Vagina (tissue), 2 donors: ENCODE data around the gene RFC4. TPM values are rescaled to one million over a fixed set of nuclear protein-coding genes. Genes with fewer than 3 reads are reported as not detected.

ENCODE experiments used
- DNase-seq, 2 donors: peaks; one replicate each; pipeline ENCODE4 v3.0.0-alpha.2; 2017; ENCODE audit errors: extremely low spot score in 2 of 2
- H3K27ac ChIP-seq: fragments of 200-600 bp; sonication (generic); one replicate; pipeline ENCODE4 v1.5.1; 2019
- H3K27me3 ChIP-seq: fragments of 200-600 bp; sonication (generic); one replicate; pipeline ENCODE4 v1.5.1; 2019
- H3K36me3 ChIP-seq, 2 donors: fragments of 200-600 bp; sonication (generic); one replicate each; pipeline ENCODE4 v1.5.1; 2017 to 2019
- H3K4me1 ChIP-seq: fragments of 200-600 bp; sonication (generic); one replicate; pipeline ENCODE4 v1.5.1; 2019
- H3K4me3 ChIP-seq, 2 donors: fragments of 200-600 bp; sonication (generic); 1 replicate in 1 of 2; 2 replicates in 1 of 2; pipeline ENCODE4 v1.5.1; 2016 to 2019
- H3K9me3 ChIP-seq: fragments of 200-600 bp; sonication (generic); one replicate; pipeline ENCODE4 v1.5.1; 2019
- POLR2A ChIP-seq, 2 donors: fragments of 450-650 bp; IDR thresholded peaks; one replicate each; pipeline ENCODE4 v1.6.1; 2017; ENCODE audit warnings: antibody characterized with exemption in 2 of 2, mild to moderate bottlenecking in 2 of 2, moderate library complexity in 2 of 2
- POLR2AphosphoS5 ChIP-seq, 2 donors: sonication (generic); formaldehyde crosslinking; IDR thresholded peaks; one replicate each; pipeline ENCODE4 v1.9.0; 2017; ENCODE audit warnings: antibody characterized with exemption in 2 of 2, mild to moderate bottlenecking in 2 of 2, low read depth in 1 of 2; ENCODE audit not compliant: insufficient read depth in 1 of 2
- intact Hi-C: fragments of 100-400 bp; cut with DNase I; formaldehyde crosslinking; loops from one replicate; pipeline ENCODE4 v1.15.1; 2023
- total RNA-seq: library from RNA; depleted of rRNA; stranded (reverse); fragments of >200 nt; gene quantifications from one replicate; pipeline ENCODE4 v1.2.3, GENCODE V29; 2016
- TF ChIP-seq, protein P1 (sequence below), 3 experiments: fragments of 450-650 bp in 2 of 3; fragments of 200-600 bp in 1 of 3; sonication (generic) in 1 of 3; IDR thresholded peaks; one replicate each; pipeline ENCODE4 v1.5.1; 2017 to 2019; ENCODE audit warnings: antibody characterized with exemption in 3 of 3, mild to moderate bottlenecking in 2 of 3, moderate library complexity in 2 of 3

Gene RFC4
- total RNA-seq, 1 donor from 2014 or later: 8.3 TPM

- no peaks in the 10 kb centered on the region for H3K9me3 ChIP-seq
Measured at GRCh38 chr3:186759231-186759930, 46.9 kb downstream of the RFC4 start.

DNA sequence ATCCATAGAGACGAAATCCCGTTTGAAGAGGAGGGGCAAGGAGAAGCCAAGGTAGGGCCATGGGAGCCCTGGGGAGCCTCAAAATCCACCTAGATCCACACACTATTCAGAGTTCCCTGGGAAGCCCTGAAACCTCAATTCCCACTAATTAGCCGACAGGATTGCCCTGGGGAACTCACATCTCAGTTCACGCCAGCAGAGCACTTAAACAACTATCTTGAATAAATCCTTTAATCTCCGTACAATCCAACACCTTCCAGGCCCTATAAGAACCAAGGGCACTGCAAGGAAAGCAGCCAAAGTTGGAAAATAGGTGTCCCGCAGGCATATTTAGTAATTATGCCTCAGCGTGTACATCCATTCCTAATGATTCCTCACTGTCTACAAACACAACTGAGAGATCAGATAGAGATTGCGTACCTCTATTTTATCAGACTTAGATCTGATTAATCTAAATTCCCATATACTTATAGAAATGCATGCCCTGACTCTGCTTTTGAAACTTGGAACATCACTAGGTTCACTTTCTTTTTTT lies 48.5 kb downstream of the RFC4 start:
- TF ChIP-seq POLR2A (IDR thresholded peaks at IDR 0.05): no peak
- no peaks in the 10 kb centered on the region for H3K36me3 ChIP-seq
- DNase-seq: no peak

More at GRCh38 chr3:186759231-186759930, 46.9 kb downstream of the RFC4 start:
- TF ChIP-seq POLR2A (IDR thresholded peaks at IDR 0.05) (no peak), POLR2AphosphoS5 (IDR thresholded peaks at IDR 0.05; ENCODE audit: insufficient read depth in 1 of 2, low read depth in 1 of 2) (no peak)
- TF ChIP-seq, protein P1, sequence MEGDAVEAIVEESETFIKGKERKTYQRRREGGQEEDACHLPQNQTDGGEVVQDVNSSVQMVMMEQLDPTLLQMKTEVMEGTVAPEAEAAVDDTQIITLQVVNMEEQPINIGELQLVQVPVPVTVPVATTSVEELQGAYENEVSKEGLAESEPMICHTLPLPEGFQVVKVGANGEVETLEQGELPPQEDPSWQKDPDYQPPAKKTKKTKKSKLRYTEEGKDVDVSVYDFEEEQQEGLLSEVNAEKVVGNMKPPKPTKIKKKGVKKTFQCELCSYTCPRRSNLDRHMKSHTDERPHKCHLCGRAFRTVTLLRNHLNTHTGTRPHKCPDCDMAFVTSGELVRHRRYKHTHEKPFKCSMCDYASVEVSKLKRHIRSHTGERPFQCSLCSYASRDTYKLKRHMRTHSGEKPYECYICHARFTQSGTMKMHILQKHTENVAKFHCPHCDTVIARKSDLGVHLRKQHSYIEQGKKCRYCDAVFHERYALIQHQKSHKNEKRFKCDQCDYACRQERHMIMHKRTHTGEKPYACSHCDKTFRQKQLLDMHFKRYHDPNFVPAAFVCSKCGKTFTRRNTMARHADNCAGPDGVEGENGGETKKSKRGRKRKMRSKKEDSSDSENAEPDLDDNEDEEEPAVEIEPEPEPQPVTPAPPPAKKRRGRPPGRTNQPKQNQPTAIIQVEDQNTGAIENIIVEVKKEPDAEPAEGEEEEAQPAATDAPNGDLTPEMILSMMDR (IDR thresholded peaks at IDR 0.05): no peak
- DNase-seq: no peak
- no peak overlapping the region for H3K4me3 ChIP-seq
- intact Hi-C loops: no loop called here
- H3K36me3 ChIP-seq: no peaks in the 10 kb centered on the region
- no peaks in the 10 kb centered on the region for H3K27me3 ChIP-seq
- no peak overlapping the region for H3K27ac ChIP-seq
- H3K4me1 ChIP-seq: no peaks in the 10 kb centered on the region

GRCh38 chr3:186757214-186757613 lies 49.1 kb downstream of the RFC4 start:
- Histone ChIP-seq H3K4me1 (no peaks in the 10 kb centered on the region), H3K4me3 (no peak overlapping the region), H3K9me3 (no peaks in the 10 kb centered on the region), H3K36me3 (no peaks in the 10 kb centered on the region), H3K27ac (no peak overlapping the region), H3K27me3 (no peaks in the 10 kb centered on the region)
- no peak for DNase-seq
- TF ChIP-seq POLR2AphosphoS5 (IDR thresholded peaks at IDR 0.05; ENCODE audit: insufficient read depth in 1 of 2, low read depth in 1 of 2) (no peak), POLR2A (IDR thresholded peaks at IDR 0.05) (no peak)
- TF ChIP-seq, protein P1 (IDR thresholded peaks at IDR 0.05): no peak
- intact Hi-C loops: no loop called here

More for the DNA sequence above, 48.5 kb downstream of the RFC4 start:
- no peaks in the 10 kb centered on the region for H3K4me1 ChIP-seq
- no peak overlapping the region for H3K27ac ChIP-seq
- intact Hi-C loops: no loop called here
- H3K4me3 ChIP-seq: no peak overlapping the region
- no peaks in the 10 kb centered on the region for H3K27me3 ChIP-seq
- no peaks in the 10 kb centered on the region for H3K9me3 ChIP-seq

DNA sequence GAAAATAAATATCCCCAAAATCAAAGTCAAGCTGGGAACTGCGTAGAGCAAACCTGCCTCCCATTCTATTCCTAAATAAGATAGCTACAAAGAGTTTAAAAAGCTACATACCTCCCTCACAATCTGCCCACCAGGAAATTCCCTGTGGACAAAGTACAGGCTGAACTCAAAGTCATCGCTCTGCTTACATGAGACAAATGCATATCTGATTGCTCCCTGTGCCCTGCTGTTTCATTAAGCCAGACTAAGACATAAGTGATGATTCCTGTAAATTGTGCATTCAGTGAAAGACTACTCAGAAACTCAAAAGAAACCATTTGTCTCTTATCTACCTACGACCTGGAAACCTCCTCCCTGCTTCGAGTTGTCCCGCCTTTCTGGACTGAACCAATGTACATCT lies 51.4 kb downstream of the RFC4 start:
- H3K27me3 ChIP-seq: no peaks in the 10 kb centered on the region
- H3K36me3 ChIP-seq: no peaks in the 10 kb centered on the region
- no peaks in the 10 kb centered on the region for H3K9me3 ChIP-seq
- DNase-seq: no peak
- H3K27ac ChIP-seq: no peak overlapping the region
- H3K4me1 ChIP-seq: no peaks in the 10 kb centered on the region
- intact Hi-C loops: no loop called here
- H3K4me3 ChIP-seq: no peak overlapping the region
- no peak for TF ChIP-seq POLR2A (IDR thresholded peaks at IDR 0.05)
- TF ChIP-seq, protein P1 (IDR thresholded peaks at IDR 0.05): no peak
- TF ChIP-seq POLR2AphosphoS5 (IDR thresholded peaks at IDR 0.05; ENCODE audit: insufficient read depth in 1 of 2, low read depth in 1 of 2): no peak

- Histone ChIP-seq H3K36me3 (no peaks in the 10 kb centered on the region), H3K4me3 (no peak overlapping the region), H3K9me3 (no peaks in the 10 kb centered on the region), H3K27ac (no peak overlapping the region), H3K4me1 (no peaks in the 10 kb centered on the region), H3K27me3 (no peaks in the 10 kb centered on the region)
- intact Hi-C loops: no loop called here
- no peak for TF ChIP-seq POLR2AphosphoS5 (IDR thresholded peaks at IDR 0.05; ENCODE audit: insufficient read depth in 1 of 2, low read depth in 1 of 2)
- TF ChIP-seq POLR2A (IDR thresholded peaks at IDR 0.05): no peak
- TF ChIP-seq, protein P1 (IDR thresholded peaks at IDR 0.05): no peak
- no peak for DNase-seq
Measured at GRCh38 chr3:186754006-186754405, 52.3 kb downstream of the RFC4 start.
